T-helper 1 cell treated with Interleukin-12 subunit alpha and Interleukin-12 subunit beta and Interleukin-4 antibody, amounts not matched to agents 30 ng/mL and 1 ng/mL, for 36 hours (primary cell): ENCODE results near the gene TEP1. TPM values are rescaled to one million over a fixed set of nuclear protein-coding genes. Genes with fewer than 3 reads are reported as not detected.

Source experiments
- intact Hi-C: fragments of 100-400 bp; cut with micrococcal nuclease; formaldehyde crosslinking; loops from one replicate; pipeline ENCODE4 v1.15.1; 2024
- total RNA-seq: library from RNA; stranded (reverse); gene quantifications from 2 replicates; pipeline ENCODE4 v1.2.3, GENCODE V29; 2022

Gene TEP1
- total RNA-seq, 1 donor from 2014 or later = 45.9 TPM

GRCh38 chr14:20343862-20344220, 69.5 kb downstream of the TEP1 start:
- intact Hi-C loops = loop anchor here (1.0 to 10.0 kb wide), 14 partner anchors 11 to 1112 kb away; partner anchors contain the start of genes APEX1, CCNB1IP1, CHD8 and HNRNPC

GRCh38 chr14:20343092-20343861, 70.0 kb downstream of the TEP1 start, which contains the start of gene PARP2:
TSS of gene PARP2 (plus strand) at chr14:20343635. CDS start at chr14:20343642, 7 bp downstream.
- intact Hi-C loops = loop anchor here (1.0 to 10.0 kb wide), 13 partner anchors 10 to 1113 kb away; partner anchors contain the start of genes APEX1, CCNB1IP1, CHD8 and HNRNPC

GRCh38 chr14:20341646-20342045, 71.7 kb downstream of the TEP1 start:
- intact Hi-C loops = loop anchor here (2.0 to 10.0 kb wide), 2 partner anchors 643 to 763 kb away; partner anchors contain the start of gene METTL17

GRCh38 chr14:20341032-20341431, 72.3 kb downstream of the TEP1 start:
- intact Hi-C loops = loop anchor here (10.0 kb wide), 1 partner anchor 644 kb away; the partner anchor contains the start of gene METTL17

GRCh38 chr14:20334017-20334416, 79.3 kb downstream of the TEP1 start:
- intact Hi-C loops = no loop called here

GRCh38 chr14:20333494-20333841, 79.8 kb downstream of the TEP1 start:
- intact Hi-C loops = loop anchor here (1.0 to 2.0 kb wide), 5 partner anchors 10 to 349 kb away; partner anchors contain the start of genes APEX1, PARP2, TEP1 and TTC5

- intact Hi-C loops = loop anchor here (1.0 to 2.0 kb wide), 5 partner anchors 10 to 350 kb away; partner anchors contain the start of genes APEX1, PARP2, TEP1 and TTC5
Measured at GRCh38 chr14:20332788-20333493, 80.4 kb downstream of the TEP1 start, which contains the start of gene CCNB1IP1. TSS of gene CCNB1IP1 (minus strand) at chr14:20333279. CDS start at chr14:20316523, 16,756 bp downstream.

GRCh38 chr14:20332431-20332787, 80.9 kb downstream of the TEP1 start:
- intact Hi-C loops = loop anchor here (2.0 kb wide), 2 partner anchors 80 to 350 kb away; partner anchors contain the start of gene TEP1

- intact Hi-C loops = no loop called here
Measured at GRCh38 chr14:20331053-20331613, 82.2 kb downstream of the TEP1 start.

GRCh38 chr14:20329355-20329754, 83.9 kb downstream of the TEP1 start:
- intact Hi-C loops = loop anchor here (5.0 kb wide), 1 partner anchor 528 kb away; no protein-coding TSS in a partner anchor

GRCh38 chr14:20328705-20329104, 84.6 kb downstream of the TEP1 start:
- intact Hi-C loops = loop anchor here (5.0 kb wide), 1 partner anchor 529 kb away; no protein-coding TSS in a partner anchor

- intact Hi-C loops = loop anchor here (1.0 to 5.0 kb wide), 10 partner anchors 17 to 530 kb away; partner anchors contain the start of genes TEP1 and TTC5
Measured at GRCh38 chr14:20327005-20327869, 86.1 kb downstream of the TEP1 start.

- intact Hi-C loops = no loop called here
Measured at GRCh38 chr14:20317720-20318119, 95.6 kb downstream of the TEP1 start.

Other genes starting within 250 kb of the TEP1 start
- not detected in 2 replicates for gene OR11G2, start 222.6 kb downstream of the TEP1 start, total RNA-seq
- not detected in 2 replicates for gene OR11H6, start 189.8 kb downstream of the TEP1 start, total RNA-seq
- not detected in 2 replicates for gene OR11H7, start 184.5 kb downstream of the TEP1 start, total RNA-seq
- not detected in 2 replicates for gene OR11H4, start 174.2 kb downstream of the TEP1 start, total RNA-seq
- gene TTC5, start 107.5 kb downstream of the TEP1 start, total RNA-seq = 20.8 and 25.5 TPM in 2 replicates
- 24.0 and 24.5 TPM in 2 replicates for gene CCNB1IP1, start 80.2 kb downstream of the TEP1 start, total RNA-seq
- 23.2 and 29.8 TPM in 2 replicates for gene PARP2, start 69.9 kb downstream of the TEP1 start, total RNA-seq
- 0.07 TPM in 1 of 2 replicates, not detected in the other for gene KLHL33, start 22.7 kb upstream of the TEP1 start, total RNA-seq
- 55.0 and 56.2 TPM in 2 replicates for gene OSGEP, start 41.3 kb upstream of the TEP1 start, total RNA-seq
- 135 and 144 TPM in 2 replicates for gene APEX1, start 41.7 kb upstream of the TEP1 start, total RNA-seq
- 36.1 and 43.4 TPM in 2 replicates for gene PIP4P1, start 47.9 kb upstream of the TEP1 start, total RNA-seq
- 134 and 140 TPM in 2 replicates for gene PNP, start 55.9 kb upstream of the TEP1 start, total RNA-seq
- 0.24 and 0.54 TPM in 2 replicates for gene RNASE10, start 92.0 kb upstream of the TEP1 start, total RNA-seq
- not detected in 2 replicates for gene RNASE9, start 147.5 kb upstream of the TEP1 start, total RNA-seq
- not detected in 2 replicates for gene RNASE11, start 174.5 kb upstream of the TEP1 start, total RNA-seq
- not detected in 2 replicates for gene RNASE12, start 177.9 kb upstream of the TEP1 start, total RNA-seq
- gene OR6S1, start 228.2 kb upstream of the TEP1 start, total RNA-seq = not detected in 2 replicates